ENCODE results near the gene PRKCA. TPM values are rescaled to one million over a fixed set of nuclear protein-coding genes. Genes with fewer than 3 reads are reported as not detected.

The PRKCA gene
- total and polyA plus RNA-seq, 4 donors = 3.0 to 14.1 (median 5.4) TPM

GRCh38 chr17:66524877-66525276 lies 222.5 kb downstream of the PRKCA start:
- H3K27ac ChIP-seq (ENCODE audit: low read depth in 1 of 2, low read length in 2 of 2) = no peak overlapping the region
- H3K4me1 ChIP-seq (ENCODE audit: control insufficient read depth in 4 of 4, insufficient read depth in 4 of 4, low read length in 3 of 4) = peaks cover 0 to 4% (median 0%) of the 10 kb centered on the region in 4 donors
- 95% methylated on average over 2 of the region's 2 CpGs for WGBS
- no peak overlapping the region for H3K4me3 ChIP-seq (ENCODE audit: low read depth in 1 of 3, low read length in 3 of 3)
- H3K9ac ChIP-seq (ENCODE audit: low read depth in 1 of 2, low read length in 2 of 2) = no peak overlapping the region
- no peak for DNase-seq (ENCODE audit: low spot score)
- H3K9me3 ChIP-seq (ENCODE audit: control insufficient read depth in 4 of 4, low read length in 3 of 4) = no peaks in the 10 kb centered on the region
- H3K27me3 ChIP-seq (ENCODE audit: control insufficient read depth in 4 of 4, insufficient read depth in 4 of 4, low read length in 3 of 4) = no peaks in the 10 kb centered on the region
- TF ChIP-seq MAX (IDR thresholded peaks at IDR 0.05) (no peak), EGR1 (IDR thresholded peaks at IDR 0.05; ENCODE audit: low read depth in 2 of 2) (no peak), RAD21 (IDR thresholded peaks at IDR 0.05) (no peak), NR2F2 (IDR thresholded peaks at IDR 0.05) (no peak), ZBTB33 (IDR thresholded peaks at IDR 0.05) (no peak), SP1 (IDR thresholded peaks at IDR 0.05) (no peak), HNF4A (conservative IDR thresholded peaks at IDR 0.05) (no peak), TAF1 (conservative IDR thresholded peaks at IDR 0.05) (no peak), YY1 (IDR thresholded peaks at IDR 0.05) (no peak), RXRA (IDR thresholded peaks at IDR 0.05) (no peak), CTCF (IDR thresholded peaks at IDR 0.05; ENCODE audit: low read depth, low read length, missing input control) (no peak), FOXA1 (IDR thresholded peaks at IDR 0.05) (no peak), ATF3 (IDR thresholded peaks at IDR 0.05) (no peak), JUND (IDR thresholded peaks at IDR 0.05) (no peak), GABPA (IDR thresholded peaks at IDR 0.05 in 1 of 2, conservative IDR thresholded peaks at IDR 0.05 in 1 of 2) (no peak), REST (IDR thresholded peaks at IDR 0.05) (no peak), FOXA2 (IDR thresholded peaks at IDR 0.05) (no peak), HNF4G (IDR thresholded peaks at IDR 0.05) (no peak)
- H3K36me3 ChIP-seq (ENCODE audit: control insufficient read depth in 4 of 4, insufficient read depth in 3 of 4, low read depth in 1 of 4, low read length in 3 of 4) = peaks cover 0 to 2% (median 0%) of the 10 kb centered on the region in 4 donors

All from liver (tissue), 9 donors.